ENCODE measurements around the gene ACYP1. TPM values are rescaled to one million over a fixed set of nuclear protein-coding genes. Genes with fewer than 3 reads are reported as not detected.

The ACYP1 gene
- total RNA-seq, 2 experiments from 2014 or later: 65.0 to 97.5 TPM

- TF ChIP-seq CTCF (conservative IDR thresholded peaks at IDR 0.05; ENCODE audit: low read length): no peak
- TF ChIP-seq EZH2phosphoT487 (IDR thresholded peaks at IDR 0.05; ENCODE audit: borderline replicate concordance, low read depth, low read length): no peak
- Histone ChIP-seq H3K4me3 (ENCODE audit: low read depth, low read length, poor library complexity, severe bottlenecking) (no peak overlapping the region), H3K4me1 (ENCODE audit: insufficient read depth, low read length, poor library complexity, severe bottlenecking) (peaks cover 8% of the 10 kb centered on the region), H2AFZ (ENCODE audit: low read length) (no peak overlapping the region), H3K4me2 (ENCODE audit: low read length) (no peak overlapping the region), H3K9me2 (ENCODE audit: insufficient read depth, low read length) (no peaks in the 10 kb centered on the region), H3K79me2 (ENCODE audit: insufficient read depth, low read depth, low read length) (peaks cover 36% of the 10 kb centered on the region), H3K36me3 (ENCODE audit: insufficient read depth, low read length) (peaks cover 37% of the 10 kb centered on the region), H4K20me1 (ENCODE audit: insufficient read depth, low read length) (no peaks in the 10 kb centered on the region), H3K9me3 (ENCODE audit: low read length) (peaks cover 13% of the 10 kb centered on the region), H3K27ac (ENCODE audit: low read depth, low read length, poor library complexity, severe bottlenecking) (no peak overlapping the region)
- intact Hi-C loops (cut with micrococcal nuclease; ENCODE audit: unreplicated experiment): loop anchor here (10.0 kb wide), 1 partner anchor 244 kb away; no protein-coding TSS in a partner anchor
- CTCF ChIA-PET (ENCODE audit: unreplicated experiment): no interaction called here
- BruUV-seq (replicated peaks): no TSS peak
- POLR2A ChIA-PET: no interaction called here
- DNase-seq (ENCODE audit: low spot score): no peak
These were observed 3.4 kb downstream of the ACYP1 start for GRCh38 chr14:75060420-75060819.

GRCh38 chr14:75059642-75060041, 4.2 kb downstream of the ACYP1 start:
- ChIA-PET CTCF (ENCODE audit: unreplicated experiment) (no interaction called here), POLR2A (no interaction called here)
- H3K9me3 ChIP-seq (ENCODE audit: low read length): peaks cover 13% of the 10 kb centered on the region
- no peak overlapping the region for H3K4me2 ChIP-seq (ENCODE audit: low read length)
- peaks cover 8% of the 10 kb centered on the region for H3K4me1 ChIP-seq (ENCODE audit: insufficient read depth, low read length, poor library complexity, severe bottlenecking)
- no peak for DNase-seq (ENCODE audit: low spot score)
- intact Hi-C loops (cut with micrococcal nuclease; ENCODE audit: unreplicated experiment): loop anchor here (10.0 kb wide), 1 partner anchor 245 kb away; no protein-coding TSS in a partner anchor
- no peaks in the 10 kb centered on the region for H4K20me1 ChIP-seq (ENCODE audit: insufficient read depth, low read length)
- H3K9me2 ChIP-seq (ENCODE audit: insufficient read depth, low read length): no peaks in the 10 kb centered on the region
- BruUV-seq (replicated peaks): no TSS peak
- H2AFZ ChIP-seq (ENCODE audit: low read length): no peak overlapping the region
- H3K27ac ChIP-seq (ENCODE audit: low read depth, low read length, poor library complexity, severe bottlenecking): no peak overlapping the region
- H3K4me3 ChIP-seq (ENCODE audit: low read depth, low read length, poor library complexity, severe bottlenecking): no peak overlapping the region
- TF ChIP-seq CTCF (conservative IDR thresholded peaks at IDR 0.05; ENCODE audit: low read length) (no peak), EZH2phosphoT487 (IDR thresholded peaks at IDR 0.05; ENCODE audit: borderline replicate concordance, low read depth, low read length) (no peak)
- peaks cover 40% of the 10 kb centered on the region for H3K36me3 ChIP-seq (ENCODE audit: insufficient read depth, low read length)
- H3K79me2 ChIP-seq (ENCODE audit: insufficient read depth, low read depth, low read length): peaks cover 36% of the 10 kb centered on the region

- Histone ChIP-seq H3K9me3 (ENCODE audit: low read length) (no peaks in the 10 kb centered on the region), H3K36me3 (ENCODE audit: insufficient read depth, low read length) (peaks cover 38% of the 10 kb centered on the region), H3K9me2 (ENCODE audit: insufficient read depth, low read length) (no peaks in the 10 kb centered on the region), H3K4me3 (ENCODE audit: low read depth, low read length, poor library complexity, severe bottlenecking) (no peak overlapping the region), H3K4me1 (ENCODE audit: insufficient read depth, low read length, poor library complexity, severe bottlenecking) (peaks cover 9% of the 10 kb centered on the region), H4K20me1 (ENCODE audit: insufficient read depth, low read length) (no peaks in the 10 kb centered on the region), H2AFZ (ENCODE audit: low read length) (no peak overlapping the region), H3K27ac (ENCODE audit: low read depth, low read length, poor library complexity, severe bottlenecking) (no peak overlapping the region), H3K4me2 (ENCODE audit: low read length) (no peak overlapping the region), H3K79me2 (ENCODE audit: insufficient read depth, low read depth, low read length) (peaks cover 4% of the 10 kb centered on the region; the same call in 1 of the 2 replicates)
- no TSS peak for BruUV-seq (replicated peaks)
- POLR2A ChIA-PET: interaction anchor here (1.0 kb wide), 1 partner anchor 115 kb away, joined by 5 read pairs; no protein-coding TSS in a partner anchor
- DNase-seq (ENCODE audit: low spot score): no peak
- TF ChIP-seq CTCF (conservative IDR thresholded peaks at IDR 0.05; ENCODE audit: low read length): no peak
- TF ChIP-seq EZH2phosphoT487 (IDR thresholded peaks at IDR 0.05; ENCODE audit: borderline replicate concordance, low read depth, low read length): no peak
- intact Hi-C loops (cut with micrococcal nuclease; ENCODE audit: unreplicated experiment): no loop called here
- CTCF ChIA-PET (ENCODE audit: unreplicated experiment): no interaction called here
These were observed 9.4 kb downstream of the ACYP1 start for GRCh38 chr14:75054421-75054820.
